Naive thymus-derived CD4-positive, alpha-beta T cell (primary cell): ENCODE results near the gene SLC8A3. TPM values are rescaled to one million over a fixed set of nuclear protein-coding genes. Genes with fewer than 3 reads are reported as not detected.

Source experiments
- ATAC-seq: fragments of 150-1000 bp; cut with Tn5 transposase; 2 replicates; pipeline ENCODE4 v1.10.0; 2021; ENCODE audit warnings: mild to moderate bottlenecking, moderate library complexity
- CTCF ChIA-PET: fragments of 350-600 bp; sonication (Branson Sonifier 250); formaldehyde crosslinking; loops from one replicate; lab custom pipeline; 2021; ENCODE audit warnings: antibody characterized with exemption; lab: Charles Lee
- POLR2A ChIA-PET: fragments of 350-600 bp; sonication (Branson Sonifier 250); formaldehyde crosslinking; loops from one replicate; lab custom pipeline; 2021; ENCODE audit warnings: antibody characterized with exemption, inconsistent platforms; lab: Charles Lee
- DNase-seq, 9 donors: peaks; one replicate each; pipeline versions ENCODE4 v3.0.0 to v3.0.0-alpha.2; 2020 to 2022; ENCODE audit warnings: mixed read lengths in 1 of 9
- H3K27ac ChIP-seq: one replicate; pipeline ENCODE4 v1.7.0; 2013; ENCODE audit warnings: mild to moderate bottlenecking, low read depth, low read length, moderate library complexity
- H3K27me3 ChIP-seq, 2 donors: one replicate each; pipeline ENCODE4 v1.7.0; 2013; ENCODE audit warnings: low read length in 2 of 2, mild to moderate bottlenecking in 2 of 2, moderate library complexity in 2 of 2; ENCODE audit not compliant: control insufficient read depth in 2 of 2, insufficient read depth in 2 of 2
- H3K36me3 ChIP-seq, 3 experiments: 1 replicate in 2 of 3; 2 replicates in 1 of 3; pipeline ENCODE4 v1.7.0; 2013; ENCODE audit warnings: low read length in 3 of 3, mild to moderate bottlenecking in 3 of 3, moderate library complexity in 1 of 3; ENCODE audit not compliant: insufficient read depth in 3 of 3, control insufficient read depth in 2 of 3
- H3K4me1 ChIP-seq, 2 donors: one replicate each; pipeline ENCODE4 v1.7.0; 2013; ENCODE audit warnings: low read length in 2 of 2, mild to moderate bottlenecking in 2 of 2, moderate library complexity in 1 of 2; ENCODE audit not compliant: control insufficient read depth in 2 of 2, insufficient read depth in 2 of 2
- H3K4me3 ChIP-seq: 2 replicates; pipeline ENCODE4 v1.7.0; 2013; ENCODE audit warnings: mild to moderate bottlenecking, low read length
- H3K9me3 ChIP-seq, 3 experiments: 1 replicate in 2 of 3; 2 replicates in 1 of 3; pipeline ENCODE4 v1.7.0; 2013; ENCODE audit warnings: low read length in 3 of 3; ENCODE audit not compliant: control insufficient read depth in 2 of 3
- H3K27ac Mint-ChIP-seq, 9 donors: one replicate each; pipeline ENCODE4 v1.8.0; 2020 to 2022; ENCODE audit warnings: mixed read lengths in 9 of 9, mild to moderate bottlenecking in 8 of 9, moderate library complexity in 5 of 9, inconsistent platforms in 2 of 9
- H3K27me3 Mint-ChIP-seq, 5 donors: one replicate each; pipeline ENCODE4 v1.8.0; 2021 to 2022; ENCODE audit warnings: mixed read lengths in 5 of 5, mild to moderate bottlenecking in 1 of 5
- H3K36me3 Mint-ChIP-seq, 5 donors: one replicate each; pipeline ENCODE4 v1.8.0; 2020 to 2022; ENCODE audit warnings: mixed read lengths in 5 of 5, mild to moderate bottlenecking in 3 of 5, inconsistent platforms in 1 of 5
- H3K4me1 Mint-ChIP-seq, 7 donors: one replicate each; pipeline ENCODE4 v1.8.0; 2020 to 2022; ENCODE audit warnings: mixed read lengths in 7 of 7, mild to moderate bottlenecking in 3 of 7, inconsistent platforms in 1 of 7
- H3K4me3 Mint-ChIP-seq, 10 donors: one replicate each; pipeline ENCODE4 v1.8.0; 2020 to 2022; ENCODE audit warnings: mild to moderate bottlenecking in 10 of 10, mixed read lengths in 10 of 10, moderate library complexity in 6 of 10, inconsistent platforms in 2 of 10
- H3K9me3 Mint-ChIP-seq, 11 donors: one replicate each; pipeline ENCODE4 v1.8.0; 2020 to 2022; ENCODE audit warnings: mixed read lengths in 11 of 11, mild to moderate bottlenecking in 4 of 11, inconsistent platforms in 1 of 11, moderate library complexity in 1 of 11
- intact Hi-C, 2 donors: fragments of 100-400 bp; cut with micrococcal nuclease; formaldehyde crosslinking; loops; one replicate each; pipeline ENCODE4 v1.15.1; 2023
- polyA plus RNA-seq, 2 donors: library from polyadenylated mRNA; unstranded; fragments of 300-500 nt; fragmentation: Illumina TruSeq; gene quantifications; one replicate each; pipeline ENCODE4 v1.2.3, GENCODE V29; 2021
- total RNA-seq, 6 experiments: library from RNA in 5 of 6; stranded (reverse) in 5 of 6; gene quantifications; 1 replicate in 5 of 6; 2 replicates in 1 of 6; pipeline ENCODE4 v1.2.3 and lab custom pipeline; 2021 to 2026

The SLC8A3 gene
- total and polyA plus RNA-seq, 7 experiments from 2014 or later: 0.13 to 0.47 (median 0.31) TPM; not detected in 4

- Mint-ChIP-seq H3K27me3 (peaks cover 11 to 32% (median 20%) of the 10 kb centered on the region in 5 donors), H3K27ac (no peak overlapping the region), H3K9me3 (peaks cover 0 to 3% (median 0%) of the 10 kb centered on the region in 11 donors), H3K4me3 (no peak overlapping the region), H3K4me1 (no peaks in the 10 kb centered on the region), H3K36me3 (no peaks in the 10 kb centered on the region)
- H3K36me3 ChIP-seq: no peaks in the 10 kb centered on the region
- no peaks in the 10 kb centered on the region for H3K9me3 ChIP-seq
- H3K4me1 ChIP-seq: no peaks in the 10 kb centered on the region
- DNase-seq: no peak
- ATAC-seq: no peak
- intact Hi-C loops: no loop called here
- POLR2A ChIA-PET: no interaction called here
- H3K4me3 ChIP-seq: no peak overlapping the region
- CTCF ChIA-PET: no interaction called here
- no peaks in the 10 kb centered on the region for H3K27me3 ChIP-seq
- H3K27ac ChIP-seq: no peak overlapping the region
These were observed 8.0 kb downstream of the SLC8A3 start for GRCh38 chr14:70180718-70181117.

- intact Hi-C loops: no loop called here
- ATAC-seq (no peak), DNase-seq (no peak)
- no peaks in the 10 kb centered on the region for H3K4me1 Mint-ChIP-seq
- peaks cover 14 to 33% (median 16%) of the 10 kb centered on the region in 5 donors for H3K27me3 Mint-ChIP-seq
- H3K4me3 Mint-ChIP-seq: no peak overlapping the region
- POLR2A ChIA-PET: no interaction called here
- no peaks in the 10 kb centered on the region for H3K36me3 Mint-ChIP-seq
- CTCF ChIA-PET: no interaction called here
- H3K27ac Mint-ChIP-seq: no peak overlapping the region
- H3K36me3 ChIP-seq: no peaks in the 10 kb centered on the region
- no peaks in the 10 kb centered on the region for H3K4me1 ChIP-seq
- H3K27me3 ChIP-seq: no peaks in the 10 kb centered on the region
- no peak overlapping the region for H3K27ac ChIP-seq
- no peak overlapping the region for H3K4me3 ChIP-seq
- H3K9me3 Mint-ChIP-seq: peaks cover 0 to 1% (median 0%) of the 10 kb centered on the region in 11 donors
- H3K9me3 ChIP-seq: no peaks in the 10 kb centered on the region
These were observed 11.5 kb downstream of the SLC8A3 start for GRCh38 chr14:70177081-70177800.

GRCh38 chr14:70173569-70173968 lies 15.2 kb downstream of the SLC8A3 start:
- ATAC-seq: no peak
- Histone ChIP-seq H3K27me3 (no peaks in the 10 kb centered on the region), H3K27ac (no peak overlapping the region), H3K36me3 (no peaks in the 10 kb centered on the region), H3K9me3 (no peaks in the 10 kb centered on the region), H3K4me1 (no peaks in the 10 kb centered on the region), H3K4me3 (no peak overlapping the region)
- no peak overlapping the region for H3K27ac Mint-ChIP-seq
- H3K36me3 Mint-ChIP-seq: no peaks in the 10 kb centered on the region
- POLR2A ChIA-PET: no interaction called here
- peaks cover 0 to 3% (median 0%) of the 10 kb centered on the region in 7 donors for H3K4me1 Mint-ChIP-seq
- no peak for DNase-seq
- H3K27me3 Mint-ChIP-seq: peaks cover 14 to 42% (median 23%) of the 10 kb centered on the region in 5 donors
- H3K4me3 Mint-ChIP-seq: no peak overlapping the region
- H3K9me3 Mint-ChIP-seq: peaks cover 0 to 5% (median 0%) of the 10 kb centered on the region in 11 donors
- intact Hi-C loops: no loop called here
- CTCF ChIA-PET: no interaction called here

GRCh38 chr14:70171726-70172125 lies 17.0 kb downstream of the SLC8A3 start:
- H3K4me3 ChIP-seq: no peak overlapping the region
- no peak for ATAC-seq
- H3K27me3 ChIP-seq: no peaks in the 10 kb centered on the region
- no peaks in the 10 kb centered on the region for H3K4me1 ChIP-seq
- Mint-ChIP-seq H3K36me3 (no peaks in the 10 kb centered on the region), H3K27ac (no peak overlapping the region), H3K9me3 (peaks cover 0 to 5% (median 0%) of the 10 kb centered on the region in 11 donors), H3K4me3 (no peak overlapping the region), H3K27me3 (peaks cover 10 to 43% (median 24%) of the 10 kb centered on the region in 5 donors), H3K4me1 (peaks cover 0 to 3% (median 0%) of the 10 kb centered on the region in 7 donors)
- CTCF ChIA-PET: no interaction called here
- no peaks in the 10 kb centered on the region for H3K9me3 ChIP-seq
- no peak for DNase-seq
- no peak overlapping the region for H3K27ac ChIP-seq
- intact Hi-C loops: no loop called here
- no peaks in the 10 kb centered on the region for H3K36me3 ChIP-seq
- POLR2A ChIA-PET: no interaction called here

- H3K4me1 ChIP-seq: no peaks in the 10 kb centered on the region
- ChIA-PET CTCF (no interaction called here), POLR2A (no interaction called here)
- Mint-ChIP-seq H3K36me3 (no peaks in the 10 kb centered on the region), H3K9me3 (peaks cover 0 to 5% (median 0%) of the 10 kb centered on the region in 11 donors), H3K27ac (no peak overlapping the region), H3K27me3 (peaks cover 10 to 43% (median 19%) of the 10 kb centered on the region in 5 donors), H3K4me3 (no peak overlapping the region), H3K4me1 (peaks cover 0 to 3% (median 0%) of the 10 kb centered on the region in 7 donors)
- intact Hi-C loops: no loop called here
- ATAC-seq (no peak), DNase-seq (no peak)
- no peak overlapping the region for H3K27ac ChIP-seq
- no peaks in the 10 kb centered on the region for H3K9me3 ChIP-seq
- H3K27me3 ChIP-seq: no peaks in the 10 kb centered on the region
- H3K4me3 ChIP-seq: no peak overlapping the region
- H3K36me3 ChIP-seq: no peaks in the 10 kb centered on the region
These were observed 17.8 kb downstream of the SLC8A3 start for GRCh38 chr14:70170976-70171375.

GRCh38 chr14:70168406-70168805 lies 20.3 kb downstream of the SLC8A3 start:
- POLR2A ChIA-PET: no interaction called here
- no peaks in the 10 kb centered on the region for H3K4me1 ChIP-seq
- Mint-ChIP-seq H3K9me3 (peaks cover 0 to 5% (median 0%) of the 10 kb centered on the region in 11 donors), H3K36me3 (no peaks in the 10 kb centered on the region), H3K4me3 (no peak overlapping the region), H3K27ac (no peak overlapping the region), H3K4me1 (peaks cover 0 to 3% (median 0%) of the 10 kb centered on the region in 7 donors), H3K27me3 (peaks cover 8 to 35% (median 24%) of the 10 kb centered on the region in 5 donors)
- CTCF ChIA-PET: no interaction called here
- no peak overlapping the region for H3K27ac ChIP-seq
- no peaks in the 10 kb centered on the region for H3K9me3 ChIP-seq
- H3K36me3 ChIP-seq: no peaks in the 10 kb centered on the region
- no peak for ATAC-seq
- no peaks in the 10 kb centered on the region for H3K27me3 ChIP-seq
- no peak overlapping the region for H3K4me3 ChIP-seq
- intact Hi-C loops: no loop called here
- no peak for DNase-seq
